RWPE1 (cell line): ENCODE measurements around the gene PITPNC1.

Experiments used
- CTCF ChIA-PET: fragments of 350-600 bp; sonication (Branson Sonifier 250); formaldehyde crosslinking; extraction: SDS; loops from one replicate; lab custom pipeline; 2021; lab: Yijun Ruan, JAX
- POLR2A ChIA-PET: fragments of 400-600 bp; formaldehyde crosslinking; extraction: SDS; loops from one replicate; lab custom pipeline; 2020; ENCODE audit warnings: antibody characterized with exemption; ENCODE audit not compliant: low non-redundant PET; lab: Yijun Ruan, JAX
- DNase-seq: peaks from one replicate; pipeline ENCODE4 v3.0.0; 2012; ENCODE audit warnings: low spot score
- H3K27ac ChIP-seq: fragments of 450-650 bp; 2 replicates; pipeline ENCODE4 v1.5.1; 2017
- TF ChIP-seq, protein P1 (sequence below): fragments of 450-650 bp; conservative IDR thresholded peaks from 2 replicates; pipeline ENCODE4 v1.5.1; 2017; ENCODE audit warnings: low read depth, mild to moderate bottlenecking

Gene PITPNC1

GRCh38 chr17:67632141-67632540 lies 255.1 kb downstream of the PITPNC1 start:
- DNase-seq: no peak
- ChIA-PET CTCF (no interaction called here), POLR2A (interaction anchor here (0.5 kb wide), 1 partner anchor 191 kb away, joined by 3 read pairs; no protein-coding TSS in a partner anchor)
- H3K27ac ChIP-seq: no peak overlapping the region
- TF ChIP-seq, protein P1, sequence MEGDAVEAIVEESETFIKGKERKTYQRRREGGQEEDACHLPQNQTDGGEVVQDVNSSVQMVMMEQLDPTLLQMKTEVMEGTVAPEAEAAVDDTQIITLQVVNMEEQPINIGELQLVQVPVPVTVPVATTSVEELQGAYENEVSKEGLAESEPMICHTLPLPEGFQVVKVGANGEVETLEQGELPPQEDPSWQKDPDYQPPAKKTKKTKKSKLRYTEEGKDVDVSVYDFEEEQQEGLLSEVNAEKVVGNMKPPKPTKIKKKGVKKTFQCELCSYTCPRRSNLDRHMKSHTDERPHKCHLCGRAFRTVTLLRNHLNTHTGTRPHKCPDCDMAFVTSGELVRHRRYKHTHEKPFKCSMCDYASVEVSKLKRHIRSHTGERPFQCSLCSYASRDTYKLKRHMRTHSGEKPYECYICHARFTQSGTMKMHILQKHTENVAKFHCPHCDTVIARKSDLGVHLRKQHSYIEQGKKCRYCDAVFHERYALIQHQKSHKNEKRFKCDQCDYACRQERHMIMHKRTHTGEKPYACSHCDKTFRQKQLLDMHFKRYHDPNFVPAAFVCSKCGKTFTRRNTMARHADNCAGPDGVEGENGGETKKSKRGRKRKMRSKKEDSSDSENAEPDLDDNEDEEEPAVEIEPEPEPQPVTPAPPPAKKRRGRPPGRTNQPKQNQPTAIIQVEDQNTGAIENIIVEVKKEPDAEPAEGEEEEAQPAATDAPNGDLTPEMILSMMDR: no peak

DNA sequence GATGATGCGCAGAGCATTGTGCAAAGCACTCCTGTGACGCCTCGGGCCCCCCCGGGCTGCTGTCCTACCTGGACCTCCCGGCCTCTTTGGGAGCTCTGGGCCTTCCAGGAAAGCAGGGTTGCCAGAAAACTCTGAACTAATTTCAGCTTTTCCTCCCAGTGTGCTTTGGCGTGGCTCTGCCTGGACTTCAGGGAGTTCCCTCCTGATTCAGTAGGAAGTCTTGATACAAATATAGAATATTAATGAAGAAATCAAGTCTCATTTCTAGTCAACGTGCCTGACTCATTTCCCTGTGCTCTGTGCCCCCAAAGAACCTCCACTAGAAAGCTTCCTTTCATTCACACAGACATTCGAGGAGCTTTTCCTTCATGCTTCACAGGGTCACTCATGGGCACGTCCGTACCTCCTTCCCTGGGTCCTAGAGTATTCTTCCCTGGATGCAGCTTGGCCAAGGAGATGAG lies 256.7 kb downstream of the PITPNC1 start:
- POLR2A ChIA-PET: no interaction called here
- DNase-seq: no peak
- H3K27ac ChIP-seq: no peak overlapping the region
- TF ChIP-seq, protein P1: no peak
- CTCF ChIA-PET: no interaction called here

GRCh38 chr17:67635681-67636080 lies 258.6 kb downstream of the PITPNC1 start:
- CTCF ChIA-PET: no interaction called here

DNA sequence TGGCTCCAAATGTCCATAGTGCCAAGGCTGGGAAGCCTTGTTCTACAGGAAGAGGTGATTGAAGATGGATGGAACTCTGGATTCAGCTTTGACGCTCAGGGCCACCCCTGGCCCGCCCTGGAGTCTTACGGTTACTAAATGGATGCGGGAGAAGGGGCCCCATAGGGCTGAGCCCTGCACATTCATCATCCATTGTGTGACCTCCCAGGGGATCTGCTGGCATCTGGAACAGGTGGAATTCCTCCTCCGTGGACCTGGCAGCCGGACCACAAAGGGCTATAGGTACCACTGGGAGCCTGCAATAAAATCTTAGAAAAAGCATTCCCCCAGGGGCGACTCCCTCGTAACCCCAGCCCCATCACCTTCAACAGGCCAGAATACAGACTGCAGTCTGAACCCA lies 259.2 kb downstream of the PITPNC1 start:
- H3K27ac ChIP-seq: no peak overlapping the region
- ChIA-PET POLR2A (no interaction called here), CTCF (no interaction called here)
- DNase-seq: no peak
- TF ChIP-seq, protein P1: no peak

More at GRCh38 chr17:67635681-67636080, 258.6 kb downstream of the PITPNC1 start:
- H3K27ac ChIP-seq: no peak overlapping the region
- POLR2A ChIA-PET: no interaction called here
- TF ChIP-seq, protein P1: no peak
- no peak for DNase-seq

GRCh38 chr17:67636834-67637520 lies 259.9 kb downstream of the PITPNC1 start:
- peak overlapping the region; percentile 77 for H3K27ac ChIP-seq
- TF ChIP-seq, protein P1: no peak
- ChIA-PET CTCF (interaction anchor here (0.6 to 0.9 kb wide), 2 partner anchors 9 to 10 kb away, joined by 3 to 4 read pairs; no protein-coding TSS in a partner anchor), POLR2A (no interaction called here)
- DNase-seq: no peak

GRCh38 chr17:67637901-67638641 lies 261.0 kb downstream of the PITPNC1 start:
- TF ChIP-seq, protein P1: no peak
- peak; percentile 88 for DNase-seq
- CTCF ChIA-PET: interaction anchor here (0.5 to 0.9 kb wide), 4 partner anchors 10 to 264 kb away, joined by 3 to 4 read pairs (median 4); no protein-coding TSS in a partner anchor
- H3K27ac ChIP-seq: peak overlapping the region; percentile 77
- POLR2A ChIA-PET: no interaction called here
